GM12873 (cell line): ENCODE data around the gene WDR19.

ENCODE experiments used
- CTCF ChIP-seq: IDR thresholded peaks from 2 replicates; pipeline ENCODE4 v1.5.1; 2012; ENCODE audit warnings: low read depth, mild to moderate bottlenecking, moderate library complexity, low read length, control low read depth; ENCODE audit not compliant: insufficient read depth; ENCODE audit errors: missing control alignments

Gene WDR19

GRCh38 chr4:39319676-39320075, 137.3 kb downstream of the WDR19 start:
- no peak for TF ChIP-seq CTCF

GRCh38 chr4:39320381-39321115, 138.2 kb downstream of the WDR19 start:
- TF ChIP-seq CTCF: no peak

- TF ChIP-seq CTCF: no peak
Observed at GRCh38 chr4:39323821-39324220, 141.5 kb downstream of the WDR19 start.

GRCh38 chr4:39324446-39324845, 142.1 kb downstream of the WDR19 start:
- TF ChIP-seq CTCF: no peak

GRCh38 chr4:39324897-39325613, 142.7 kb downstream of the WDR19 start:
- TF ChIP-seq CTCF: no peak

- no peak for TF ChIP-seq CTCF
Observed at GRCh38 chr4:39326468-39326977, 144.2 kb downstream of the WDR19 start.

- TF ChIP-seq CTCF: no peak
Observed at GRCh38 chr4:39330353-39330752, 148.0 kb downstream of the WDR19 start.
